ENCODE data around the gene GPR132. TPM values are rescaled to one million over a fixed set of nuclear protein-coding genes. Genes with fewer than 3 reads are reported as not detected.

GPR132 gene
- total and polyA plus RNA-seq, 10 of the 15 experiments (the other 5 are each of a cell fraction or from before 2014, with no cell fraction given): 1.9 to 49.3 (median 20.4) TPM

DNA sequence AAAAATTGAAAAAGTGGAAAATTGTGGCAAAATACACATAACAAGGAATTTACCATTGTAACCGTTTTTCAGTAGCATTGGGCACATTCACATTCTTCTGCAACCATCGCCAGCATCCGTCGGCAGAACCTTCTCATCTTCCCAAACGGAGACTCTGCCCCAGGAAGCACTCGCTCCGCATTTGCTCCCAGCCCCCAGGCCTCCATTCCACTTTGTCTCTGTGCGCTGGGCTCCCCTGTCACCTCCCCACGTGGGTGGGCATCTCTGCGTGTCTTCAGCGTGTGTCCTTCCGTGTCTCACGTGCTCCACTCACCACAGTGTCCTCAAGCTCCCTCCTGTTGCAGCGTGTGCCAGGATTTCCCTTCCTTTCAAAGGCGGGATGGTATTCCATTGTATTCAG, 9.9 kb downstream of the GPR132 start (continued):
- no peak for TF ChIP-seq USF1 (IDR thresholded peaks at IDR 0.05; ENCODE audit: borderline replicate concordance, extremely low read length, insufficient read depth, low read depth, low read length)
- TF ChIP-seq CHD2 (IDR thresholded peaks at IDR 0.05; ENCODE audit: borderline replicate concordance, low read depth, low read length): no peak
- TF ChIP-seq MTA2 (IDR thresholded peaks at IDR 0.05; ENCODE audit: low read depth): no peak
- TF ChIP-seq ZSCAN29 (IDR thresholded peaks at IDR 0.05): no peak
- TF ChIP-seq HSF1 (IDR thresholded peaks at IDR 0.05; ENCODE audit: low read depth, low read length): no peak
- TF ChIP-seq CBX5 (IDR thresholded peaks at IDR 0.05; ENCODE audit: low read depth): no peak
- TF ChIP-seq WRNIP1 (IDR thresholded peaks at IDR 0.05; ENCODE audit: borderline replicate concordance, low read depth, low read length): no peak
- no peak for TF ChIP-seq GABPA (IDR thresholded peaks at IDR 0.05; ENCODE audit: low read depth)
- TF ChIP-seq POLR2AphosphoS5 (IDR thresholded peaks at IDR 0.05; ENCODE audit: low read length): no peak
- no peak for TF ChIP-seq SREBF1 (IDR thresholded peaks at IDR 0.05; ENCODE audit: low read length)
- TF ChIP-seq NR2C2 (IDR thresholded peaks at IDR 0.05; ENCODE audit: borderline replicate concordance, control insufficient read depth, insufficient read length, low read depth): no peak

- POLR2A ChIA-PET: no interaction called here
- Histone ChIP-seq H3K36me3 (ENCODE audit: control insufficient read depth in 2 of 2, insufficient read depth in 2 of 2, low read length in 1 of 2) (peaks cover 44 to 46% of the 10 kb centered on the region in 2 experiments), H3K27ac (ENCODE audit: control insufficient read depth, insufficient read depth) (no peak overlapping the region), H3K4me3 (no peak overlapping the region), H3K27me3 (replicated peaks in 1 of 2; ENCODE audit: control insufficient read depth in 2 of 2, insufficient read depth in 2 of 2, low read length in 1 of 2) (no peaks in the 10 kb centered on the region), H3K4me2 (ENCODE audit: control insufficient read depth, insufficient read depth) (no peak overlapping the region), H3K9ac (ENCODE audit: control insufficient read depth, insufficient read depth, low read length) (no peak overlapping the region), H3K9me3 (replicated peaks; ENCODE audit: control insufficient read depth, insufficient read depth, low read length) (no peaks in the 10 kb centered on the region), H2AFZ (ENCODE audit: control insufficient read depth, low read depth, low read length) (no peak overlapping the region), H3K79me2 (ENCODE audit: control insufficient read depth, insufficient read depth, low read length) (peaks cover 20% of the 10 kb centered on the region), H4K20me1 (ENCODE audit: control insufficient read depth, insufficient read depth) (peaks cover 13% of the 10 kb centered on the region), H3K4me1 (ENCODE audit: control insufficient read depth, insufficient read depth, low read length) (0 out of 2 replicates have a peak, but pooled peaks cover 4% of the 10 kb centered on the region)
- FAIRE-seq: no peak
- no peak for TF ChIP-seq CEBPB (IDR thresholded peaks at IDR 0.05; ENCODE audit: borderline replicate concordance in 1 of 2, low read depth in 2 of 2, low read length in 2 of 2)
- peak; percentile 40; the same call in 1 of the 2 replicates for TF ChIP-seq POLR2AphosphoS5 (IDR thresholded peaks at IDR 0.05; ENCODE audit: low read length)
- TF ChIP-seq ZNF207 (IDR thresholded peaks at IDR 0.05; ENCODE audit: borderline replicate concordance): no peak
- RAD21 ChIA-PET (ENCODE audit: unreplicated experiment): interaction anchor here (0.9 kb wide), 1 partner anchor 10 kb away, joined by 3 read pairs; no protein-coding TSS in a partner anchor
- no peak for ATAC-seq
- intact Hi-C loops (cut with micrococcal nuclease; ENCODE audit: unreplicated experiment): no loop called here
- SMC1A ChIA-PET (ENCODE audit: uncharacterized antibody, unreplicated experiment): interaction anchor here (1.2 to 1.6 kb wide), 3 partner anchors 10 to 28 kb away, joined by 3 to 6 read pairs (median 4); no protein-coding TSS in a partner anchor
- in situ Hi-C loops (cut with MboI): no loop called here
- no TSS peak for BruUV-seq (replicated peaks)
- no peak for DNase-seq (ENCODE audit: low read depth, low spot score)
- 97% methylated on average over 14 of the region's 15 CpGs for WGBS (ENCODE audit: insufficient coverage, insufficient replicate concordance, low lambda C conversion rate, missing lambda C conversion rate)
- CTCF ChIA-PET: interaction anchor here (0.8 to 1.5 kb wide), 4 partner anchors 11 to 78 kb away, joined by 3 to 5 read pairs (median 4); partner anchors contain the start of gene GPR132
Observed at GRCh38 chr14:105053996-105054395, 11.2 kb downstream of the GPR132 start.
